NCI-H510A (cell line): Measurements from ENCODE around the gene ATP11C.
"Not testable (repeated sequence)": the region's sequence is repeated elsewhere in the genome, so short reads cannot be mapped to it uniquely, and the experiment has no call there.

ENCODE experiments used
- DNase-seq: peaks from one replicate; lab custom pipeline; 2025; lab: John Stamatoyannopoulos, UW

Gene ATP11C

GRCh38 chrX:139924069-139924695 is 8.7 kb downstream of the ATP11C start:
- peak; percentile 2 for DNase-seq

- DNase-seq = not testable (repeated sequence)
Observed at GRCh38 chrX:139921142-139921541, 11.7 kb downstream of the ATP11C start.

GRCh38 chrX:139920316-139920715 is 12.5 kb downstream of the ATP11C start:
- no peak for DNase-seq

GRCh38 chrX:139914421-139914820 is 18.4 kb downstream of the ATP11C start:
- DNase-seq = no peak

DNA sequence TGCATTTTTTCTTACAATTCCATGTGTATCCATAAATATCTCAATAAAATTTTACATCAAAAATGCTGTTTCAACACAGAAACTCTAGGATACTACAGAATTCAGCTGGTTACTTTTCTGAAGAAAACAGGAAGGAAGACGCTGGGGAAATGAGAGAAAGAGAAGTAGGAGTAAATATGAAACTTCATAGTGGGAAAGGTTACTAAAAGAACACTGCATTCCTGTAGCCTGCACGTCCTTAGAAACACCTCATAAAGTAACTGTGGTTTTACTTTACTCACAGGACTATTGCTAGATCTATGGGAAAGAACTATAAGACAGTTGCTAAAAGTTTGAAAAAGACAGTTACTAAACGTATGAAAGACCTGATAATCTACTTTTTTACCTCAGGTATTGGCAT is 23.1 kb downstream of the ATP11C start:
- no peak for DNase-seq

- DNase-seq = no peak
Observed at GRCh38 chrX:139907078-139907477, 25.8 kb downstream of the ATP11C start.

DNA sequence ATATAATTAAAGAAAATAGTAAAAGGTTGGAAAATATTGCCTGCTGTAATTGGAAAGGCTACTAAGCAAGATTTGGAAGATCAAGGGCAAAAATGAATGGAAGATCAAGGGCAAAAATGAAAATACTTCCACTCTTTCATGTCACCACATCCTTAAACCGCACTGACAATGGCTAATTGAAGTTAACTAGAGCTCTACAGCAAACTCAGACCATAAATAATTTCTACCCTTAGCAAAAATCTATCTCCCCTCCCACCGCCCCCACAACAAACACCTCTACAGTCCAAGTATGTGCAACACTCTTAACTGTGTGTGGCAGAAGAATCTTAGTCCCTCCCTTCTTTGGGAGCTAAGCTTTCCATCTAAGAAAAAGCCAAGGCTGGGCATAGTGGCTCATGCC is 27.1 kb downstream of the ATP11C start:
- no peak for DNase-seq

GRCh38 chrX:139905051-139905450 is 27.8 kb downstream of the ATP11C start:
- no peak for DNase-seq

GRCh38 chrX:139903210-139903609 is 29.6 kb downstream of the ATP11C start:
- DNase-seq = no peak

- no peak for DNase-seq
Observed at GRCh38 chrX:139902559-139902958, 30.3 kb downstream of the ATP11C start.

DNA sequence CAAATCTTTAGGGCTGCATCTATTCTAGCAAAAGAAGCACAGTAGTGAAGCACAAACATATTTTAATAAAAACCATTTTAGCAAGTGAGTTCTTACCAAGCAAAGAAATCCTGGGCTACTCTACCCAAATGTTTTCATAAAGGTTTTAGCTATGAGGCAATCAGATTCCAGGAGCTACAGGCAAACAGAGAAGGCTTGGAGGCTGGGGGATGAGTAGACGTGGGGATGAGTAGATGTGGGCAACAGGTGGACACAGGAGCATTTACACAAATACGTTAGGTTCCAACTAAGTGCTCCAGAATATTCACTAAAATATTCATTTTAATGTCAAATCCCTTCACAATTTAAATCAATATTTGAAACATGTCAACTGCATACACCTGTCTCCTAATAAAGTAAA is 34.5 kb downstream of the ATP11C start:
- no peak for DNase-seq

DNA sequence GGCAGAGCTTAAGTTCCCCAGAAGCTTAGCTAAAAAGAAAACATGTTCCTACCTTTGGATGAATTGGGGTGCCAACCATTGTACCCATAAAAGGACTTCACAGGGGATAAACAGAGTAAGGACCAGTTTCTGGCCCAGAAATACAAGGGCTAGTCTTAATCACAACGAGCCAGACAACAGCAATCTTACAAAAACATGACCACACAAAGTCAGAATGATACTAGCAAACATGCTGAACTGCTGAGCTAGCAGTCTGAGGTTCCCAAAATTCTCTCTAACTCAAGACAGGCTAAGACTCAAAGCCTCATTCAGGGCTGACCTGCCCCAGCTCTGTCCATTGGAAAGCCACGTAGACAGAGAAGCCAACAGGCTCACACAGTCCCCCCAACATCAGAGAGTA is 40.3 kb downstream of the ATP11C start:
- no peak for DNase-seq

DNA sequence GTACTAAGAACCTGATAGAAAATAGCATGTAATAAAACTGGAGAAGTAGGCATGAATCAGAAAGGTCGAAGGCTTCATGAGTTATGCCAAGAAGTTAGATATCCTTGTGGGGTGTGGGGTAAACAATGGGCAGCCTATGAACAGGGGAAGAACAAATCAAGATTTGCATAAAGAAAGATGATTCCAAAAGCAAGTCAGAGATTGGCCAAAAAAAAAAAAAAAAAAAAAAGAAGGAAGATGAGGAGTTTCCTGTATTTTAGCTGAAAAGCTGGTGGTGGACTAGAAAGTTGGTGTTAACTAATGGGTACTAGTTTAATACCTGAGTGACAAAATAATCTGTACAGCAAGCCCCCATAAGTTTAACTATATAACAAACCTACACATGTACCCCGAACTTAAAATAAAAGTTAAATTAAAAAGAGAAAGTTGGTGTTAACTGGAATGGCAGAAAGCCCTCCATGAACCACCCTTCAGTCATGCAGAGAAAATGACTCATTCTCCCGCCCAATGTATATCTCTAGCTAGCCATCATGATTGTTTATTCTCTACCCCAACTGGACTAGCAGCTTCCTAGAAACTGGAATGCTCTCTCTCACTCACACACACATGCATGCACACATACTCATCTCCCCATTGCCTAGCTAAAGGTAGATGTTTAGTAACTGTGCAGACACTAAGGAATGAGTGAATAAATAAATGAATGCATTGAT is 41.7 kb downstream of the ATP11C start:
- no peak for DNase-seq

- DNase-seq = no peak
Observed at GRCh38 chrX:139889760-139890159, 43.1 kb downstream of the ATP11C start.

GRCh38 chrX:139883984-139884383 is 48.9 kb downstream of the ATP11C start:
- no peak for DNase-seq

DNA sequence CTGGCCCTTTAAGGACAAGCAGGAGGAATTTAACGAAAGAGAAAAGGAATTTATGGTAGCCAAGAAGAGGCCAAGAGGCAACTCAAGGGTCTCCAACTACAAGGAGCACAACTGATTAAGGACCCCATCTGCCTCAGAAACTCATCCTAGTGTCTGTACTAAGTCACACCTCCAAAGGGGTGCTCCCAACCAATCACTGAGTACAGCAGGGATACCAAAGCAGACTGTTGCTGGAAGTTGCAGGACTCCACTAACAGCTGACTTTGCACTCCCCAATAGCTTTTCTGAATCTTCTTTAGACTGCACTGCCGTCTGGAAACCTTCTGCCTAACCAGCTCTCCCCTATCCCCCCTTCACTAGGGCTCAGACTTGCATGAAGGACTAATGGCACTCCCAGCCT is 50.6 kb downstream of the ATP11C start:
- DNase-seq = no peak

GRCh38 chrX:139881572-139881971 is 51.3 kb downstream of the ATP11C start:
- no peak for DNase-seq

DNA sequence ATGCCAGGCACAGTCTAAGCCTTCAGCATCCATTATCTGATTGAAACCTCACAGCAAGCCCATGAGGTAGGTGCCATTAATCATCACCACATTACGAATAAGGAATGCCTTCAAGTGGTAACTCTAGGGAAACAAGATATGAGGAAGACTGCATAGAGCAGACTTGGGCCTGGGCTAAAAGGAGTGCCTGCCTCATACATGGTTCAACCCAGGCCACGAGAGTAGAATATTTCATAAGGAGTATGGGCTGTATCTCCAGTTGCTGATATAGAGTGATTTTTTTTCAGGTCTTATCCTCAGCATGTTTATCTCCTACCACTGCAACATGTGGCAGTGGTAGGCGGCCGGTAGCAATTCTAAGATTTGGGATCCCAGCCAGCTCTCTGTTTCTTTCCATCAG is 51.7 kb downstream of the ATP11C start:
- no peak for DNase-seq

DNA sequence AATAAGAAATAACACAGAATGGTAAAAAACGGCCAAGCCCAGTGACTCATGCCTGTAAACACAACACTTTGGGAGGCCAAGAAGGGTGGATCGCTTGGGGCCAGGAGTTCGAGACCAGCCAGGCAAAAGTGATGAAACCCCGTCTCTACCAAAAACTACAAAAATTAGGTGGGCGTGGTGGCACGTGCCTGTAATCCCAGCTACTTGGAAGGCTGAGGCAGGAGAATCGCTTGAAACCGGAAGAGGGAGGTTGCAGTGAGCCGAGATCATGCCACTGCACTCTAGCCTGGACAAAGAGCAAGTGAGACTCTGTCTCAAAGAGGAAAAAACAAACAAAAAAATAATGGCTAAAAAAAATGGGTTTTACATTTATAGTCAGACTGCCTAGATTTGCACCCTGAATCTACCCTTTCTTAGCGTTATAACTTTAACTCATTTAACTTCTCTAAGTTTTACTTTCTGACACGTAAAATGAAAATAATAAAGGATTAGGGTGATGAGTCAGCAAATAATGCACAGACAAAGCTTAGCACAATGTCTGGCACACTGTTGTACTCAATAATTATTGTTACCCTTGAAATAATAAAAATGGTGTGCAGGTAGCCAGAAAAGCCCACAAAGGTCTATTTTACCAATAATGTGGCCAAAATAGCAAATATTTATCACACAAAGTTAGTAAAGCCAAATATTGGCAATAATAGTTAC is 55.0 kb downstream of the ATP11C start:
- DNase-seq = no peak

GRCh38 chrX:139875841-139876240 is 57.0 kb downstream of the ATP11C start:
- DNase-seq = no peak

DNA sequence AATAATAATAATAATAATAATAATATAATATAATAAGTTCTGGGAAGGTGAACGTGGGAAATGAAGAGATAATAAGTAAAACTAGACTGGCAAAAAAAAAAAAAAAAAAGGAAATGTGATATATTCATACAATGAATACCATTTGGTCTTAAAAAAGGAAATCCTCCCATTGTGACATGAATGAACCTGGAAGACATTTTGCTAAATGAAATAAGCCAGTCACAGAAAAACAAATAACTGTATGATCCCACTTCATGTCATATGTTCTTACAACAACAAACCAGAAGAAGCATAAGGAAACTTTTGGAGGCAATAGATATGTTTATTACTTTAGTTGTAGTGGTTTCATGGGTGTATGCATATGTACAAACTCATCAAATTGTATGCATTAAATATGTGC is 63.1 kb downstream of the ATP11C start:
- DNase-seq = no peak

DNA sequence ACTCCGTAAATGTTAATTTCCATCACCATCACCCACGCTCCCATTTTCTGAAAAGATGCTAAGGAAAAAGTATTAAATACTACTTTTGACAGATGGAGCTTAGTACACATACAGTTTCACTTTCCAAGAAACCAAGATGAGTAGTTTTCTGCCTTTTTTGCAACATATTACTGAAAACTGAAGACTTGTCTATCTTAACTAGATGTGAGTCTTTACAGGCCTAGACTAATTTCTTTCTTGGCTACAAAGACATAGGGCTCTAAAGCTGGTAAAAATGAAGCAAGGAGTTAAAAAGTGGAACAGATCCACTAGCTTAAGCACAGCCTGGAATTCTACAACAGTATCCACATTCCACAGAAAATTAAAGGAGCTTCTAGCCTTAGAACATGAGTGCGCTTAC is 68.2 kb downstream of the ATP11C start:
- DNase-seq = no peak

- DNase-seq = no peak
Observed at GRCh38 chrX:139862208-139862607, 70.6 kb downstream of the ATP11C start.
